ENCODE data around the gene ZCCHC14. TPM values are rescaled to one million over a fixed set of nuclear protein-coding genes. Genes with fewer than 3 reads are reported as not detected.

Gene ZCCHC14
- total and polyA plus RNA-seq, 10 of the 15 experiments (the other 5 are each of a cell fraction or from before 2014, with no cell fraction given) = 0.02 to 0.26 (median 0.05) TPM; not detected in 3

DNA sequence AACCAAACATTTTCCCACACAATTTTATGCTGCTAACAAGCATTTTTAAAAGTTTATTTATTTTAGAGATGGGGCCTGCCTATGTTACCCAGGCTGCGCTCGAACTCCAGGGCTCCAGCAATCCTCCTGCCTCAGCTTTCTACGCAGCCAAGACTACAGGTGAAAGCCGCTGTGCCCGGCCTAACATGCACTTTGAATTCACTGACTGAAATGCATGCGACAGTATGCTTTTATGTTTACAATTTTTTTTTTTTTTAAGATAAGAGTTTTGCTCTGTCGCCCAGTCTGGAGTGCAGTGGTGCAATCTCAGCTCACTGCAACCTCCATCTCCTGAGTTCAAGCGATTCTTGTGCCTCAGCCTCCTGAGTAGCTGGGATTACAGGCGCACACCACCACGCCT lies 52.9 kb downstream of the ZCCHC14 start (continued):
- TF ChIP-seq, protein P1, sequence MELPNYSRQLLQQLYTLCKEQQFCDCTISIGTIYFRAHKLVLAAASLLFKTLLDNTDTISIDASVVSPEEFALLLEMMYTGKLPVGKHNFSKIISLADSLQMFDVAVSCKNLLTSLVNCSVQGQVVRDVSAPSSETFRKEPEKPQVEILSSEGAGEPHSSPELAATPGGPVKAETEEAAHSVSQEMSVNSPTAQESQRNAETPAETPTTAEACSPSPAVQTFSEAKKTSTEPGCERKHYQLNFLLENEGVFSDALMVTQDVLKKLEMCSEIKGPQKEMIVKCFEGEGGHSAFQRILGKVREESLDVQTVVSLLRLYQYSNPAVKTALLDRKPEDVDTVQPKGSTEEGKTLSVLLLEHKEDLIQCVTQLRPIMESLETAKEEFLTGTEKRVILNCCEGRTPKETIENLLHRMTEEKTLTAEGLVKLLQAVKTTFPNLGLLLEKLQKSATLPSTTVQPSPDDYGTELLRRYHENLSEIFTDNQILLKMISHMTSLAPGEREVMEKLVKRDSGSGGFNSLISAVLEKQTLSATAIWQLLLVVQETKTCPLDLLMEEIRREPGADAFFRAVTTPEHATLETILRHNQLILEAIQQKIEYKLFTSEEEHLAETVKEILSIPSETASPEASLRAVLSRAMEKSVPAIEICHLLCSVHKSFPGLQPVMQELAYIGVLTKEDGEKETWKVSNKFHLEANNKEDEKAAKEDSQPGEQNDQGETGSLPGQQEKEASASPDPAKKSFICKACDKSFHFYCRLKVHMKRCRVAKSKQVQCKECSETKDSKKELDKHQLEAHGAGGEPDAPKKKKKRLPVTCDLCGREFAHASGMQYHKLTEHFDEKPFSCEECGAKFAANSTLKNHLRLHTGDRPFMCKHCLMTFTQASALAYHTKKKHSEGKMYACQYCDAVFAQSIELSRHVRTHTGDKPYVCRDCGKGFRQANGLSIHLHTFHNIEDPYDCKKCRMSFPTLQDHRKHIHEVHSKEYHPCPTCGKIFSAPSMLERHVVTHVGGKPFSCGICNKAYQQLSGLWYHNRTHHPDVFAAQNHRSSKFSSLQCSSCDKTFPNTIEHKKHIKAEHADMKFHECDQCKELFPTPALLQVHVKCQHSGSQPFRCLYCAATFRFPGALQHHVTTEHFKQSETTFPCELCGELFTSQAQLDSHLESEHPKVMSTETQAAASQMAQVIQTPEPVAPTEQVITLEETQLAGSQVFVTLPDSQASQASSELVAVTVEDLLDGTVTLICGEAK (IDR thresholded peaks at IDR 0.05; ENCODE audit: borderline replicate concordance) = no peak
- TF ChIP-seq, protein P2, sequence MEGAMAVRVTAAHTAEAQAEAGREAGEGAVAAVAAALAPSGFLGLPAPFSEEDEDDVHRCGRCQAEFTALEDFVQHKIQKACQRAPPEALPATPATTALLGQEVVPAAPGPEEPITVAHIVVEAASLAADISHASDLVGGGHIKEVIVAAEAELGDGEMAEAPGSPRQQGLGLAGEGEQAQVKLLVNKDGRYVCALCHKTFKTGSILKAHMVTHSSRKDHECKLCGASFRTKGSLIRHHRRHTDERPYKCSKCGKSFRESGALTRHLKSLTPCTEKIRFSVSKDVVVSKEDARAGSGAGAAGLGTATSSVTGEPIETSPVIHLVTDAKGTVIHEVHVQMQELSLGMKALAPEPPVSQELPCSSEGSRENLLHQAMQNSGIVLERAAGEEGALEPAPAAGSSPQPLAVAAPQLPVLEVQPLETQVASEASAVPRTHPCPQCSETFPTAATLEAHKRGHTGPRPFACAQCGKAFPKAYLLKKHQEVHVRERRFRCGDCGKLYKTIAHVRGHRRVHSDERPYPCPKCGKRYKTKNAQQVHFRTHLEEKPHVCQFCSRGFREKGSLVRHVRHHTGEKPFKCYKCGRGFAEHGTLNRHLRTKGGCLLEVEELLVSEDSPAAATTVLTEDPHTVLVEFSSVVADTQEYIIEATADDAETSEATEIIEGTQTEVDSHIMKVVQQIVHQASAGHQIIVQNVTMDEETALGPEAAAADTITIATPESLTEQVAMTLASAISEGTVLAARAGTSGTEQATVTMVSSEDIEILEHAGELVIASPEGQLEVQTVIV (IDR thresholded peaks at IDR 0.05; ENCODE audit: borderline replicate concordance, partially characterized antibody) = no peak
- TF ChIP-seq MEF2B (IDR thresholded peaks at IDR 0.05; ENCODE audit: partially characterized antibody, poor library complexity, severe bottlenecking) = no peak
- TF ChIP-seq, protein P3, sequence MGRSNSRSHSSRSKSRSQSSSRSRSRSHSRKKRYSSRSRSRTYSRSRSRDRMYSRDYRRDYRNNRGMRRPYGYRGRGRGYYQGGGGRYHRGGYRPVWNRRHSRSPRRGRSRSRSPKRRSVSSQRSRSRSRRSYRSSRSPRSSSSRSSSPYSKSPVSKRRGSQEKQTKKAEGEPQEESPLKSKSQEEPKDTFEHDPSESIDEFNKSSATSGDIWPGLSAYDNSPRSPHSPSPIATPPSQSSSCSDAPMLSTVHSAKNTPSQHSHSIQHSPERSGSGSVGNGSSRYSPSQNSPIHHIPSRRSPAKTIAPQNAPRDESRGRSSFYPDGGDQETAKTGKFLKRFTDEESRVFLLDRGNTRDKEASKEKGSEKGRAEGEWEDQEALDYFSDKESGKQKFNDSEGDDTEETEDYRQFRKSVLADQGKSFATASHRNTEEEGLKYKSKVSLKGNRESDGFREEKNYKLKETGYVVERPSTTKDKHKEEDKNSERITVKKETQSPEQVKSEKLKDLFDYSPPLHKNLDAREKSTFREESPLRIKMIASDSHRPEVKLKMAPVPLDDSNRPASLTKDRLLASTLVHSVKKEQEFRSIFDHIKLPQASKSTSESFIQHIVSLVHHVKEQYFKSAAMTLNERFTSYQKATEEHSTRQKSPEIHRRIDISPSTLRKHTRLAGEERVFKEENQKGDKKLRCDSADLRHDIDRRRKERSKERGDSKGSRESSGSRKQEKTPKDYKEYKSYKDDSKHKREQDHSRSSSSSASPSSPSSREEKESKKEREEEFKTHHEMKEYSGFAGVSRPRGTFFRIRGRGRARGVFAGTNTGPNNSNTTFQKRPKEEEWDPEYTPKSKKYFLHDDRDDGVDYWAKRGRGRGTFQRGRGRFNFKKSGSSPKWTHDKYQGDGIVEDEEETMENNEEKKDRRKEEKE (IDR thresholded peaks at IDR 0.05) = no peak
- TF ChIP-seq PAX8 (IDR thresholded peaks at IDR 0.05) = no peak
